ENCODE data around the gene TRAK1. TPM values are rescaled to one million over a fixed set of nuclear protein-coding genes. Genes with fewer than 3 reads are reported as not detected.

Gene TRAK1
- polyA plus RNA-seq, 1 donor = 36.2 TPM

- no peak for DNase-seq
- Histone ChIP-seq H3K9me3 (ENCODE audit: control insufficient read depth, low read depth, low read length) (peaks cover 2% of the 10 kb centered on the region), H3K27ac (ENCODE audit: low read length) (no peak overlapping the region), H3K36me3 (ENCODE audit: control insufficient read depth, insufficient read depth, low read length) (peaks cover 91% of the 10 kb centered on the region), H3K4me3 (ENCODE audit: low read length) (no peak overlapping the region), H3K4me1 (ENCODE audit: control insufficient read depth, insufficient read depth, low read length) (no peaks in the 10 kb centered on the region), H3K27me3 (ENCODE audit: control insufficient read depth, insufficient read depth, low read length) (no peaks in the 10 kb centered on the region)
- no CpG with 5 or more reads among the region's 4 CpGs for WGBS (ENCODE audit: insufficient coverage, low lambda C conversion rate)
Observed at GRCh38 chr3:42205800-42206514, 114.8 kb downstream of the TRAK1 start.

DNA sequence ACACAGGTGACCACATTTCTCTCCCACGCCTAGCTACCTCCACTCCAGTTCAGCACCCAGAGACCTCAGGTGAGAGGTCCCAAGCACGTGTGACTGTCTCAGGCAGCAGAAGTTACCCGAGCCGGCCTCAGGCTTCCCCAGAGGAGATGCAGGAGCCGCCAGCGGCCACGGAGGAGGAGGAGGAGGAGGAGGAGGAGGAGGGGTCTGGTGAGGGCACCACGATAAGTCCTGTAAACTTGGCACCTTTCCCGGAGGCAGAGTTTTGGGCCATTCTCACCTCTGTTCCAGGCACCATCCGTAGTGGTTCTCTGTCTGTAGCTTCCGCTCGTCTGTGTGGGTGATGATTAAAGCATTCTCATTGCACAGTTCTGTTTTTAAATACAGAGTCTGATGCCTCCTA is 118.8 kb downstream of the TRAK1 start:
- no peak for DNase-seq
- peaks cover 78% of the 10 kb centered on the region for H3K36me3 ChIP-seq (ENCODE audit: control insufficient read depth, insufficient read depth, low read length)

DNA sequence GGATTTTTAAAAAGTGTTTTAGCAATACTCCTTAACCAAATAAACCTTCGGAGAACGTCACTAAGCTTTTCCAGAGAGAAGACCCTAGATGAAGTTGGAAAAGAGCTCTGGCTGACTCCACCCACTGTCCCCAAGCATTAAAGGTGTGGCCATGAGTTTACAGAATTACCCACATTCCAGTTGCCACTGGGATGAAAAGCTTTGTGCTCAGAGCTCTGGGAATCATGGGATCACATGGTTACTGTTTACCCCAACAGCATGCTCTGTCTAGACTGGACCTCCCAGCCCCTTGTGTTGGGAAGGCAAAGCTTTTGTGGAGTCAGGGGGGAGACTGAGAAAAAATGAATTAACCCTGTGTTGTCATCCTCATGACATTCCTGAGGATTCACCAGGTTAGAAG is 119.6 kb downstream of the TRAK1 start:
- no peak for DNase-seq
- peaks cover 71% of the 10 kb centered on the region for H3K36me3 ChIP-seq (ENCODE audit: control insufficient read depth, insufficient read depth, low read length)

More for the DNA sequence above, 118.8 kb downstream of the TRAK1 start:
- WGBS (ENCODE audit: insufficient coverage, low lambda C conversion rate) = no CpG with 5 or more reads among the region's 12 CpGs
- Histone ChIP-seq H3K4me3 (ENCODE audit: low read length) (no peak overlapping the region), H3K27me3 (ENCODE audit: control insufficient read depth, insufficient read depth, low read length) (no peaks in the 10 kb centered on the region), H3K9me3 (ENCODE audit: control insufficient read depth, low read depth, low read length) (peaks cover 2% of the 10 kb centered on the region), H3K27ac (ENCODE audit: low read length) (no peak overlapping the region), H3K4me1 (ENCODE audit: control insufficient read depth, insufficient read depth, low read length) (no peaks in the 10 kb centered on the region)

DNA sequence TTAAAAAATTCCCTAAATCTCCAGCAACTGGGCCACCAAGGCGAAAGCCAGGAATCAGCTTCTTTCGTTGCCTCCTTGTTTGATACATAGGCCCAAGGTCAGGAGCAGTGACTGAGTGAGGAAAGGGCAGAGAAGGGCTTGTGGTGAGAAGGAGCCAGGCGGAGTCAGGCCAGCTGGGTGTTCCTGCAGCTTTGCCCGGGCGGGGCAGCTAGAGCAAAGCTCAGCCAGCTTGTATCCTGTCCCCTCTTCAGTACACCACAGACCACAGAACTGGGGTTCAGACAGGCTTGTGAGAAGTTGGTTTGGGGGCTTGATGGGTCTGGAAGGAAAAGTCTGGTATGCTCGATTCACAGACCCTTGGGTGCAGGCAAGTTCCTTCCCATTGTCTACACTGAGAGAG is 122.3 kb downstream of the TRAK1 start:
- peak in 1 of 2 donors; percentile 50 for DNase-seq

More for the DNA sequence above, 119.6 kb downstream of the TRAK1 start:
- Histone ChIP-seq H3K4me3 (ENCODE audit: low read length) (no peak overlapping the region), H3K4me1 (ENCODE audit: control insufficient read depth, insufficient read depth, low read length) (no peaks in the 10 kb centered on the region), H3K9me3 (ENCODE audit: control insufficient read depth, low read depth, low read length) (peaks cover 2% of the 10 kb centered on the region), H3K27me3 (ENCODE audit: control insufficient read depth, insufficient read depth, low read length) (no peaks in the 10 kb centered on the region), H3K27ac (ENCODE audit: low read length) (no peak overlapping the region)
- WGBS (ENCODE audit: insufficient coverage, low lambda C conversion rate) = no CpG with 5 or more reads among the region's 2 CpGs

DNA sequence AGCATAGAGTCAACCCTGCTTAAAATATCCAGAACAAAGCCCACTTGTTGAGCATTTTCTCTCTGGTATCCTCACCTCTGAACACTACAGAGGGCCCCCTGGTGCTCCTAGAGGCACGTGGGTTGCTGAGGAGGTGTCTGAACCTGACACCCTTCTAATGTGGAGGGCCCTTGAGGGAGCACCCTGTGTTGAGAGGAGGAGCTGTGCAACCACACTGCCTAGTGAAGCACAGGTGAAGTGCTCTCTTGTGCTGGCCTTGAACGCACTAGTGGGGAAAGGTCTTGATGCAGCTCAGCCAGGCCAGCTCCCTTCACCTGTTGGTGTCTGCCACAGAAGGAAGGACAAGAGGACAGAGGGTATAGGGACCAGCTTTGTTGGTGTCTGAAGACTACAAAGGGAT is 122.9 kb downstream of the TRAK1 start:
- DNase-seq = no peak
- Histone ChIP-seq H3K4me1 (ENCODE audit: control insufficient read depth, insufficient read depth, low read length) (no peaks in the 10 kb centered on the region), H3K4me3 (ENCODE audit: low read length) (no peak overlapping the region), H3K36me3 (ENCODE audit: control insufficient read depth, insufficient read depth, low read length) (peaks cover 62% of the 10 kb centered on the region), H3K9me3 (ENCODE audit: control insufficient read depth, low read depth, low read length) (no peaks in the 10 kb centered on the region), H3K27me3 (ENCODE audit: control insufficient read depth, insufficient read depth, low read length) (no peaks in the 10 kb centered on the region), H3K27ac (ENCODE audit: low read length) (no peak overlapping the region)
- WGBS (ENCODE audit: insufficient coverage, low lambda C conversion rate) = no CpG with 5 or more reads among the region's 2 CpGs

More for the DNA sequence above, 122.3 kb downstream of the TRAK1 start:
- Histone ChIP-seq H3K4me3 (ENCODE audit: low read length) (no peak overlapping the region), H3K36me3 (ENCODE audit: control insufficient read depth, insufficient read depth, low read length) (peaks cover 62% of the 10 kb centered on the region), H3K27me3 (ENCODE audit: control insufficient read depth, insufficient read depth, low read length) (no peaks in the 10 kb centered on the region), H3K4me1 (ENCODE audit: control insufficient read depth, insufficient read depth, low read length) (no peaks in the 10 kb centered on the region), H3K9me3 (ENCODE audit: control insufficient read depth, low read depth, low read length) (no peaks in the 10 kb centered on the region), H3K27ac (ENCODE audit: low read length) (no peak overlapping the region)
- no CpG with 5 or more reads among the region's 6 CpGs for WGBS (ENCODE audit: insufficient coverage, low lambda C conversion rate)

DNA sequence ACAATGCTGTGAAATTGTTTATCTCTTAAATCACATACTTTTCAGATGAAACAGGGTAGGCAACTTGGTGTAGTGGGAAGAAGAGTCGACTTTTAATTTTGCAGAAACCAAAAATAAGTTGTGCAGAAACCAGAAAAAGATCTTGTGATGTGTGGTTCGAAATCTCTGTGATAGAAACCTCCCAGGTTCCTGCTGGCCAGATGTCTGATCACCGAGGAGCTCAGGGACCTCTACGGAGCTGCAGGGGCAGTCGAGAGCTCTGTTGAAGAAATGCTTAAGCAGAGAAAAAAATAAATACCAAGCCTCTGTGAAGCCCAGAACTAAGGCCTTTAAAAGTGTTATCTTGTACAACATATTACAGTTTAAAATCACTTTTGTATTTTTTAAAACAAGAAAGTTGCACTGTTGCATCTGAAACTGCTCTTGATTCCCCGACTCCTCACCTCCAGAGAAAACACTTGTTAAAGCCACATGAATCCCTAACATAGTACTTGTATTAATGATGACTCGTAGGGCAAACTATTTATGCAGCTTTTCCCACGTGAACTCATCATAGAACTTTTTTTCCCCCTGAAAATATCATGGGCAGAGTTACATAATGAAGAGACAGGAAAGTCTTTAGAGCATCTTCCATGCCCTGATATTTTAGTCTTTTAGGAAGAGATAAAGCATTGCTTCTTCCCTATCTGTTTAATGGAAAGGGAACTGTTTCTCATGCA is 123.6 kb downstream of the TRAK1 start:
- WGBS (ENCODE audit: insufficient coverage, low lambda C conversion rate) = 88% methylated on average over 3 of the region's 8 CpGs
- no peak overlapping the region for H3K4me3 ChIP-seq (ENCODE audit: low read length)

DNA sequence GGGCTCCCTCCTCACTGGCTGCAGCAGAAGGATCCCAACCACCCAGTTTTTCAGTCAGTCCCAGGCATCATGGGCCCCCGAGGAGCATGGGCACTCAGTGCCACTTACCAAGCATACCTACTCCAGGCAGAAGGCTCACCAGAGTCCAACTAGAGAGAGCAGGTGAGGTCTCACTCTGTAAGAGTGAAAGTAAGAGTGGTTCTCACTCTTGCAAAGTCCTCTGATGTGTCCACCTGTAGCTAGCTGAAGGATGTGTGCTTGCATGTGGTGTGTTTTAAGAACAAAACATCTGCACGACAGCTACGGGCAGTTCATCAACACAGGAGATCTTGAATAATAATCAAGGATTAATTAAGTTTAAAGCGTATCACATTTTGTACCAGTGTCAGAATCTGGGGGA is 125.1 kb downstream of the TRAK1 start:
- WGBS (ENCODE audit: insufficient coverage, low lambda C conversion rate) = 94% methylated on average over 3 of the region's 4 CpGs
- Histone ChIP-seq H3K27me3 (ENCODE audit: control insufficient read depth, insufficient read depth, low read length) (no peaks in the 10 kb centered on the region), H3K36me3 (ENCODE audit: control insufficient read depth, insufficient read depth, low read length) (peaks cover 61% of the 10 kb centered on the region), H3K4me3 (ENCODE audit: low read length) (no peak overlapping the region), H3K4me1 (ENCODE audit: control insufficient read depth, insufficient read depth, low read length) (no peaks in the 10 kb centered on the region), H3K27ac (ENCODE audit: low read length) (no peak overlapping the region), H3K9me3 (ENCODE audit: control insufficient read depth, low read depth, low read length) (no peaks in the 10 kb centered on the region)
- DNase-seq = no peak

More for the DNA sequence above, 123.6 kb downstream of the TRAK1 start:
- Histone ChIP-seq H3K4me1 (ENCODE audit: control insufficient read depth, insufficient read depth, low read length) (no peaks in the 10 kb centered on the region), H3K36me3 (ENCODE audit: control insufficient read depth, insufficient read depth, low read length) (peaks cover 60% of the 10 kb centered on the region), H3K9me3 (ENCODE audit: control insufficient read depth, low read depth, low read length) (no peaks in the 10 kb centered on the region), H3K27me3 (ENCODE audit: control insufficient read depth, insufficient read depth, low read length) (no peaks in the 10 kb centered on the region), H3K27ac (ENCODE audit: low read length) (no peak overlapping the region)
- no peak for DNase-seq

DNA sequence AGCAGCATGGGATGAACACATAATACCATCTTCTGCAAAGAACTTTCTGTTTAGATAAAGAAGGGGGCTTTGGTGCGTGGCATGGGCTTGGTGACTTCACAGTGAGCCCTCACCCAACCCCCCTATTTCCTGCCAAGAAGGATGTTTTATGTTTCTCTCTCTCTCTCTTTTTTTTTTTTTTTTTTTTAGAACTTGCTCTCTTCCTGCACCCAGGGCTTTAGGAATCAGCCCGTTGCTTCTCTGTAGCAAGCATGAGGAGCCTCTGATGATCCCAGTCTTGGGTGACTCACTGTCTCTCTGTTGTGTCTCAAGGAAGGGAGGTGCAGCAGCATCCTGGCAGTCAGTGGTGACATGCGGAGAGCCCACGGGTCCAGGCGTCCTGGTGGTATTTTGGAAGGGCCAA is 125.8 kb downstream of the TRAK1 start:
- no peak for DNase-seq
- Histone ChIP-seq H3K27me3 (ENCODE audit: control insufficient read depth, insufficient read depth, low read length) (no peaks in the 10 kb centered on the region), H3K27ac (ENCODE audit: low read length) (no peak overlapping the region), H3K36me3 (ENCODE audit: control insufficient read depth, insufficient read depth, low read length) (peaks cover 62% of the 10 kb centered on the region), H3K4me1 (ENCODE audit: control insufficient read depth, insufficient read depth, low read length) (no peaks in the 10 kb centered on the region), H3K4me3 (ENCODE audit: low read length) (no peak overlapping the region), H3K9me3 (ENCODE audit: control insufficient read depth, low read depth, low read length) (no peaks in the 10 kb centered on the region)
- WGBS (ENCODE audit: insufficient coverage, low lambda C conversion rate) = no CpG with 5 or more reads among the region's 5 CpGs

GRCh38 chr3:42220436-42221121 is 129.4 kb downstream of the TRAK1 start:
- H3K27ac ChIP-seq (ENCODE audit: low read length) = no peak overlapping the region
- peaks cover 80% of the 10 kb centered on the region for H3K36me3 ChIP-seq (ENCODE audit: control insufficient read depth, insufficient read depth, low read length)

GRCh38 chr3:42222942-42223693 is 132.0 kb downstream of the TRAK1 start:
- Histone ChIP-seq H3K4me1 (ENCODE audit: control insufficient read depth, insufficient read depth, low read length) (no peaks in the 10 kb centered on the region), H3K9me3 (ENCODE audit: control insufficient read depth, low read depth, low read length) (no peaks in the 10 kb centered on the region), H3K27me3 (ENCODE audit: control insufficient read depth, insufficient read depth, low read length) (no peaks in the 10 kb centered on the region), H3K4me3 (ENCODE audit: low read length) (no peak overlapping the region), H3K27ac (ENCODE audit: low read length) (no peak overlapping the region), H3K36me3 (ENCODE audit: control insufficient read depth, insufficient read depth, low read length) (peaks cover 63% of the 10 kb centered on the region)
- WGBS (ENCODE audit: insufficient coverage, low lambda C conversion rate) = no CpG with 5 or more reads among the region's 31 CpGs
- no peak for DNase-seq

More at GRCh38 chr3:42220436-42221121, 129.4 kb downstream of the TRAK1 start:
- DNase-seq = no peak
- no peaks in the 10 kb centered on the region for H3K4me1 ChIP-seq (ENCODE audit: control insufficient read depth, insufficient read depth, low read length)
- 100% methylated on average over 1 of the region's 17 CpGs for WGBS (ENCODE audit: insufficient coverage, low lambda C conversion rate)
- H3K27me3 ChIP-seq (ENCODE audit: control insufficient read depth, insufficient read depth, low read length) = no peaks in the 10 kb centered on the region
- no peak overlapping the region for H3K4me3 ChIP-seq (ENCODE audit: low read length)
- H3K9me3 ChIP-seq (ENCODE audit: control insufficient read depth, low read depth, low read length) = no peaks in the 10 kb centered on the region
